Activated CD8-positive, alpha-beta memory T cell treated with anti-CD3 and anti-CD28 coated beads for 48 hours (primary cell): ENCODE measurements around the gene MR1.
A peak's percentile ranks its signal among the peaks of the same experiment; 100 is the strongest.

ENCODE experiments used
- DNase-seq, 3 experiments: peaks; one replicate each; pipeline ENCODE4 v3.0.0-alpha.2; 2020; ENCODE audit warnings: low read depth in 2 of 3, low spot score in 2 of 3

Gene MR1

GRCh38 chr1:181062836-181063428 is 29.1 kb downstream of the MR1 start:
- no peak for DNase-seq

DNA sequence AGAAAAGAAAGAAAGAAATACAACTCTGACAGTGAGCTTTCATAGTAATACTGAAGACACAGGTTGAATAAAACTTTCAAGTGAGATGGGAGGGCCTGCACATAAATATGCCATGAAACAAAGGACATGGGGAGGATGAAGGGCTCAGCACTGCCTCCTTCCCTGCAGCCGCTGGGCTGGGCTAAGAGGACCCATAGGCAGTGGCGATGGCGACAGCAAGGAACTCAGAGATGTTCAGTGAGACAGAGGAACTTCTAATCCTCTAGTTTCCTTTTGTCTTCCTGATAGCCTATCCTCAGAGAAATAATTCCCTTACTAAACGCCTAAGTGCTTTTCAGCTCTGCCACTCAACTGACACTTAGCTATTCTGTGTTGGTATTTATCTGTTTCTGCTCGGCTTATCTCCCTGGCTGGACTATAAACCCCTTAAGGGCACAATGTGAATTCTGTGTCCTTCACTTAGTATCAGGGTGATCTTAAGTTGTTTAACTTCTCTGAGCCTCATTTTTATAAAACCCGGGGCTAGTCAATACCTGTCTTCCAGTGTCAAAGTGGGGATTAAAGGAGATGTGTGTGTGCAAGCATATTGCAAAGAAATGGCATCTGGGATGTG is 30.3 kb downstream of the MR1 start:
- no peak for DNase-seq

- DNase-seq: no peak
Observed at GRCh38 chr1:181064702-181065101, 30.9 kb downstream of the MR1 start.

DNA sequence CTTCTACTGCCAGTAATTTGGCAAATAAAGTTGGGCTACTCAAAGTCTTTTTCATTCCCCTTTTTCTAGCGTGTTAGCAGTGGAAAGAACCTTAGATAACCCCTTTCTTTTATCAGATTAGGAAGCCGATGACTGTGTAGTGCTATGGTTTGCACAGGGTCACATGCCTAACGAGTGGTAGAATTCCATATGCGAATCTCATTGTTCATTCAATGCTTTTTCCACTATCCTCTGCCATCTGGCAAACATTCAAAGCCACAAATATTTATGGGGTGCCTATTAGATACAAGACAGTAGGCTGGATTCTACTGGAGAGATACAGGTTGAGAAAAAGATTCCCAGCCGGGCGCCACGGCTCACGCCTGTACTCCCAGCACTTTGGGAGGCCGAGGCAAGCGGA is 39.9 kb downstream of the MR1 start:
- DNase-seq: no peak

GRCh38 chr1:181075766-181076350 is 42.1 kb downstream of the MR1 start:
- no peak for DNase-seq

DNA sequence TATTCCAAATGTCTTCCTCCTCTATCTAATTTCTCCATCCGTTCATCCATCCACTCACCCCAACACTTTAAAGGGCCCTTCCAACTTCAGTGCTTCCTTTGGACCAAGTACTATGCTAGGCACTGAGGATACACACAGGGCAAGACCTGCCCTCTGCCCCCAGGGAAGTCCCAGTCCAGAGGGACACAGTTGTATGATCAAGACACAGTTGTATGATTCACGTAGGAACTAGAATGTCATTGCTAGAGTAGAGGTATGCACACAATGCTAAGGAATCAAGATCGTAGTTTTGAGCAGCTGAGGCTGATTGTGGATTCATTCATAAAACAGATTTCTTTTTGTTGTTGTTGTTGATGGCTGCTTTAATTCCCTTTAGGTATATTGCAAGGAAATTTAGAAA is 43.1 kb downstream of the MR1 start:
- no peak for DNase-seq

DNA sequence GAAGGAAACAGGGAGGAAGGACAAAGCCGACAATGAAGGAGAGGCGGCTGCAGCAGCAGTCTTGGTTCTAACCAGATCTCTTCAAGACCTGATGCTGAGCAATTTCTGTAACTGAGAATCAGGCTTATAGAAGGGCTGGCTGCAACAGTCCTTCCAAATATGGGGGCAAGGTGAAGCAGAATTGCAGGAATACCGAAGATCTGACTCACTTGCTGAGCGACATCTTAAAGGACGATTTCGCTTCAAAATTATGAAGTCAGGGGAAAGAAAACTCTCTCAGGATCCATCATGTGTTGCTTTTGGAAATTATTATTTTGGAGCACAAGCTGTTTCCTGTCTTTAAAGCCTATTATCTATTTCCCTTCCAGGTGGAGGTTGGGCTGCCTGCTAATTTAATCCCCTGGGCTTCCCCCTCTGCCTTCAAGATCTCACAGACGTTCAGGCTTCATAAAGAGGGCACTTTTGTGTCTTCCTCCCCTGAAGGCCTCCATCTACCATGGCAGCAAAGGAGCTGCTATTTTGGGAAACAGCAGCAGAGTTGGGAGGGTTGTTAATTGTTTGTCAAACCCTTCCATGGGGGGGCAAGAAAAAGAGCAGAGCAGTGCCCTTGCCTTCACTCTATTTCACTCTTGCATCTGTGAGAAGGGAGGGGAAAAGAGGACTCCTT is 43.9 kb downstream of the MR1 start:
- no peak for DNase-seq

- no peak for DNase-seq
Observed at GRCh38 chr1:181079382-181079781, 45.6 kb downstream of the MR1 start.

DNA sequence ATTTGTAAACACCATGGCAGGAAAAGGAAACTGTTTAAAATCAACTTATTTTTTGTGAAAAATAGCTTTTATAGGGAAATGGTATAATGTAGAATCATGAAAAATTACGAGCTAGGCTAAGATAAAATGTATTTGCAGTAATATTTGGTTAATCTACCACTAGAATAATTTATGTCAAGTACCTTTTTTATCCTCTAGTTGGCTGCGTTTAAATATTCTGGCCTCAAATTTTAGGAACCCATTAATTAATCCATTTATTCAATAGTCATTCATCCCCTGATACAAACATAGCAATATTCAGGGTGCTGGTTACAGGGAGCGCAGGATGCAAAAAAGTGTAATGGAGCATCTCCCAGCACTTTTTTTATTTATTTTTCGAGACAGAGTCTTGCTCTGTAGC is 46.1 kb downstream of the MR1 start:
- DNase-seq: no peak

GRCh38 chr1:181080556-181080955 is 46.8 kb downstream of the MR1 start:
- no peak for DNase-seq

- DNase-seq: no peak
Observed at GRCh38 chr1:181081395-181081794, 47.6 kb downstream of the MR1 start.

DNA sequence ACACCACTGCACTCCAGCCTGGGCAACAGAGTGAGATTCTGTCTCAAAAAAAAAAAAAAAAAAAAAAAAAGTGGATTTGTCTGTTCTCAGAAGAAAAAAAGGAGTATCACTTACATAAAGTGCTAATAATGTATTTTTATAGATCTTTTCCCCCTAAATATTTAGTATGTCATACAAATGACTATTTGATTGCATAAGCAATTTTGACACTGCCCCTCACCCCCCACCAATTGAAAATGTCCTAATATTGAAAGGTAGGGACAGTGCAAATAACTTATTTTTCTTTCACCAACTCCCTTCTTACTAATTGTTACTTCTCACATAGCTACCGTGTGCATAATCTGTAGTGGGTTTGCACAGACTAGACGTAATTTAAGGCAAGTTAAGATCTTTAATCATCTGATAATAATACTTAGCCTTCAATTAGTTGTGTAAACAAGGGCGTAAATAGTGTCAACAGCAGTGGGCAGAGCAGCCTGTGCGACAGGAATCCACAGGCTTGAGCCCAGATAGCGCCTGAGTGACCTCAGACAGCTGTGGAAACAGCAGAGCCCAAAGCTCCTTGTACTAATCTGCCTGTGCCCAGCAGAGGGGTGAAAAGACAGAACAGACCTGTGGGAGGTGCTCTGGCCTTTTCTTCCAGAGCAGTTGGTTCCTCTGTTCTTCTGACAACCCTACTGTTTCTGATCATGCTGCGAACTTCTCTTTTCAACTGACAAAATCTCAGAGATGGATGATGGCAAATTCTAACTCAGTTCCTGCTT is 50.2 kb downstream of the MR1 start:
- no peak for DNase-seq

- no peak for DNase-seq
Observed at GRCh38 chr1:181084606-181084969, 50.8 kb downstream of the MR1 start.

- DNase-seq: no peak
Observed at GRCh38 chr1:181086091-181086490, 52.3 kb downstream of the MR1 start.

- DNase-seq: no peak
Observed at GRCh38 chr1:181086926-181087325, 53.1 kb downstream of the MR1 start.

GRCh38 chr1:181087400-181087901 is 53.7 kb downstream of the MR1 start:
- no peak for DNase-seq

GRCh38 chr1:181088079-181089016 is 54.6 kb downstream of the MR1 start, which contains the start of gene IER5:
IER5 (plus strand) TSS chr1:181088700; CDS start chr1:181088903, 203 bp downstream.
- DNase-seq: peak; percentile 89 to 98 (median 96)

DNA sequence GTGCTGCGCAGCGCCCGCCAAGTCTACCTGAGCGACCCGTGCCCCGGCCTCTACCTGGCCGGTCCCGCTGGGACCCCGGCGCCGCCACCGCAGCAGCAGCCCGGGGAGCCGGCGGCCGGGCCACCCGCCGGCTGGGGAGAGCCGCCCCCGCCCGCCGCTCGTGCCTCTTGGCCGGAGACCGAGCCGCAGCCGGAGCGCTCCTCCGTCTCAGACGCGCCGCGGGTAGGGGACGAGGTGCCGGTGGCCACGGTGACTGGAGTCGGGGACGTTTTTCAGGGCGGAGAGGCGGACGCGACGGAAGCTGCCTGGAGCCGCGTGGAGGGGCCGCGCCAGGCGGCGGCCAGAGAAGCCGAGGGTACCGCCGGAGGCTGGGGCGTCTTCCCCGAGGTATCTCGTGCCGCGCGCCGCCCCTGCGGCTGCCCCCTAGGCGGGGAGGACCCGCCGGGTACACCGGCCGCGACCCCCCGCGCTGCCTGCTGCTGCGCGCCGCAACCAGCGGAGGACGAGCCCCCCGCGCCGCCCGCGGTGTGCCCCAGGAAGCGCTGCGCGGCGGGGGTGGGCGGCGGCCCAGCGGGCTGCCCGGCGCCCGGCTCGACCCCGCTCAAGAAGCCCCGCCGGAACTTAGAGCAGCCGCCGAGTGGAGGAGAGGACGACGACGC is 55.4 kb downstream of the MR1 start:
- DNase-seq: no peak

GRCh38 chr1:181089676-181090544 is 56.1 kb downstream of the MR1 start:
- DNase-seq: peak in 2 of 3 experiments; percentile 53 to 59
